ENCODE measurements around the gene TADA2B.
A peak's percentile ranks its signal among the peaks of the same experiment; 100 is the strongest.

DNA sequence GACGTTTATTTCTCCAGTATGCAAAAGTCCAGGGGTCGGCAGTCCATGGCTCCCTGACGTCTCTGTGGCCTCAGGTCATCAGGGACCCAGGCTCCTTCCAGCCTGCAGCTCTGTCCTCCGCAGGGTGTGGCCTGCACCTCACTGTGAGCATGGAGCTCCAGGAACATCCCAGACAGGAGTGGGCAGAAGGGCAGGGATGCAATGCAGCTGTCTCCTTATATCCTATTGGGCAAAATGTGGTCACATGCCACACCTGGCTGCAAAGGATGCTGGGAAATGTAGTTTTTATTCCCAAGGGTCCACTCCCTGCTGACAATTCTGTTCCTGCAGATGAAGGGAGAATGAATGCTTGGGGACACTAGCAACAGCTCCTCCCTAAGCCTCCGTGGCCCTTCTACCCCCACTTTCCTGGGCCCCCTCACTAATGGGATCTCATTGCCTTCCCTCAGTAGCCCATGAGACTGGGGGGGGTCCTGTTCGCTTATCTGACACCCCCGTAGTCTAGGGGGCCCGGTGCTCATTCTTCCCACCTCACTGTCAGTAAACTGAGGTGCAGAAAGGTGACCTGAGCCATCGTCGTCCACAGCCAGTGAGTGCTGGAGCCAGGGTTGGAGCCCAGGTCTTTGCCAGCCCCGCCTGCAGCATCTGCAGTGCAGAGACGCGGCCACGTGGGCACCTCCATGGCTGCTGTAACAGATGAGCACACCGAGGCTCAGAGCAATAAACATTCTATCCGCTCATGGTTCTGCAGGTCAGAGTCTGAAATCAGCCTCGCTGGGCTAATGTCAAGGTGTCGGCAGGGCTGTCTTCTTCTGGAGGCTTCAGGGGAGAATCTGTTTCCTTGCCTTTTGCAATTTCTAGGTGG lies 30.6 kb downstream of the TADA2B start:
- TF ChIP-seq CTCF (conservative IDR thresholded peaks at IDR 0.05; ENCODE audit: low read depth, low read length) = no peak
- peak; percentile 96 for TF ChIP-seq USF2 (IDR thresholded peaks at IDR 0.05; ENCODE audit: low read depth, low read length)
- TF ChIP-seq NFE2L2 (IDR thresholded peaks at IDR 0.05; ENCODE audit: low read depth, low read length) = no peak
- no peak for TF ChIP-seq BHLHE40 (IDR thresholded peaks at IDR 0.05; ENCODE audit: low read depth, low read length)
- TF ChIP-seq SMC3 (IDR thresholded peaks at IDR 0.05; ENCODE audit: low read depth, low read length) = no peak
- no peak for TF ChIP-seq POLR2A (IDR thresholded peaks at IDR 0.05; ENCODE audit: low read depth, low read length)
- no peak for TF ChIP-seq RFX5 (IDR thresholded peaks at IDR 0.05; ENCODE audit: low read depth, low read length)

All from IMR-90 (cell line).